ENCODE measurements around the gene KRTAP5-11.
"Not testable (repeated sequence)": the region's sequence is repeated elsewhere in the genome, so short reads cannot be mapped to it uniquely, and the experiment has no call there.

Gene KRTAP5-11

DNA sequence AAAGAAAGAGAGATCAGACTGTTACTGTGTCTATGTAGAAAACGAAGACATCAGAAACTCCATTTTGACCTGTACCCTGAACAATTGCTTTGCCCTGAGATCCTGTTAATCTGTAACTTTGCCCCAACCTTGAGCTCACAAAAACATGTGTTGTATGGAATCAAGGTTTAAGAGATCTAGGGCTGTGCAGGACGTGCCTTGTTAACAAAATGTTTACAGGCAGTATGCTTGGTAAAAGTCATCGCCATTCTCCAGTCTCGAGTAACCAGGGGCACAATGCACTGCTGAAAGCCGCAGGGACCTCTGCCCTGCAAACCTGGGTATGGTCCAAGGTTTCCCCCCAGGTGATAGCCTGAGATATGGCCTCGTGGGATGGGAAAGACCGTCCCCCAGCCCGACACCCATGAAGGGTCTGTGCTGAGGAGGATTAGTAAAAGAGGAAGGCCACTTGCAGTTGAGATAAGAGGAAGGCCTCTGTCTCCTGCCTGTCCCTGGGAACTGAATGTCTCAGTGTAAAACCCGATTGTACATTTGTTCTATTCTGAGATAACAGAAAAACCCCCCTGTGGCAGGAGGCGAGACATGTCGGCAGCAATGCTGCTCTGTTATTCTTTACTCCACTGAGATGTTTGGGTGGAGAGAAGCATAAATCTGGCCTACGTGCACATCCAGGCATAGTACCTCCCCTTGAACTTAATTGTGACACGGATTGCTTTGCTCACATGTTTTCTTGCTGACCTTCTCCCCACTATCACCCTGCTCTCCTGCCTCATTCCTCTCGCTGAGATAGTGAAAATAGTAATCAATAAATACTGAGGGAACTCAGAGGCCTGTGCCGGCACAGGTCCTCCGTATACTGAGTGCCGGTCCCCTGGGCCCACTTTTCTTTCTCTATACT lies 47.7 kb downstream of the KRTAP5-11 start:
- DNase-seq (ENCODE audit: low read depth in 3 of 3, low spot score in 1 of 3), result not testable (repeated sequence)

DNA sequence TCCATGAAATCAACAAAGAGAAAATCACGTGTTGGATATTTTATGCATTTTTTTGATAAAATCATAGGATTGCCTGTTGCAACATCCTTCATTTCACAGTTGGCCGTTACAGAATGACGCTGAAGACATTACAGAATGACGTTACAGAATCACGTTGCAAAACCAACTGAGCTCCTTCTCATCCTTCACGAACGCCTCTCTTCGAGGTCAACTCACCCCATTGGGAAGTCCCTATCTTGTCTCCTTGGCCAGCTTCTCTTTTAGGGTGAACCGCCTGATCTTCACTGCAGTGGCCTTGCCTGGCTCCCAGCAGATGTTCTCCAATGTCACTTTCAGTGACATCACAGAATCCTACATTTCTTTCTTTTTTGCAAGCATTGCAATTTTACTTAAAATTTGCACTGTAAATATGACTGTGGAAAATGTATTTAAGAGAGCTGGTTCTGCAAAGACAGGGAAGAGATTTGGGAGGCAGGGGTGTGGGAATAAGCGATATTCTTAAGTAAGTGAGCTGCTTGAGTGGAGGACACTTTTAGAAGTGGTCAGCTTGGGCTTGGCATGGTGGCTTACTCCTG lies 50.6 kb downstream of the KRTAP5-11 start:
- DNase-seq (ENCODE audit: low read depth in 3 of 3, low spot score in 1 of 3), result no peak

All from stimulated activated CD4-positive, alpha-beta T cell treated with anti-CD3 and anti-CD28 coated beads, TNF-alpha, amount 100 ng/mL, for 1 hour (primary cell).